Measurements from ENCODE around the gene CSTF3.

CSTF3 gene

DNA sequence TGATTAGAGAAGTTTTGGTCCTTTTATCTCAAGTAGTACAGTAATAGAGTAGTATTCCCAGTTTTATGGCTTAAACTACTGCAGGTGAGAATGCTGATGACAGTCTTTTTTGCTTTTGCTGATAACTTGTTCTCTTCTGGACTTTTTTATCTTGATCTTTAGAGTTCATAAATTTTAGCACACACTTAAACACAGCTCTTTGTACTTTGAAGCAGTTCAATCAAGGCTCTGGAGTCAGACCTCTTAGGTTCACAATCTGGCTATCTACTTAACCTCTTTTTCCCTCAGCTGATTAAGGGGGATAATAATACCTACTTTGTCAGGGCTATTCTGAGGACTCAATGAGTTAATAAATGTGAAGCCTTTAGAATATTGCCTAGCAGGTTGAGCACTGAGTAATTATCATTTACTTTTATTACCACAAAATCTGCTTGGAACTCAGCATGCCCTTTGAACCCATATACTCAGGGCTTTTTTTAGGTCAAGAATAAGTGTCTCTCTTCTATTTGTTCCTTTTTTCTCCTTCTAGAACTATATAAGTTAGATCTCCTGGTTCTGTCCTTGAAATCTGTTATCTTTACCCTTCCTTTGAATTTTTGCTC, 51.9 kb downstream of the CSTF3 start:
- DNase-seq (ENCODE audit: extremely low spot score), result no peak
- ChIA-PET POLR2A (no interaction called here), CTCF (interaction anchor here (0.8 to 2.1 kb wide), 5 partner anchors 13 to 154 kb away, joined by 3 to 6 read pairs (median 3); no protein-coding TSS in a partner anchor)
- TF ChIP-seq CTCF (IDR thresholded peaks at IDR 0.05; ENCODE audit: control extremely low read depth, extremely low read depth, low read depth, missing control alignments), result no peak

- ChIA-PET POLR2A (no interaction called here), CTCF (interaction anchor here (1.1 kb wide), 1 partner anchor 38 kb away, joined by 3 read pairs; no protein-coding TSS in a partner anchor)
- no peak for DNase-seq (ENCODE audit: extremely low spot score)
- TF ChIP-seq CTCF (IDR thresholded peaks at IDR 0.05; ENCODE audit: control extremely low read depth, extremely low read depth, low read depth, missing control alignments), result no peak
These were observed 57.4 kb downstream of the CSTF3 start for GRCh38 chr11:33103836-33104235.

DNA sequence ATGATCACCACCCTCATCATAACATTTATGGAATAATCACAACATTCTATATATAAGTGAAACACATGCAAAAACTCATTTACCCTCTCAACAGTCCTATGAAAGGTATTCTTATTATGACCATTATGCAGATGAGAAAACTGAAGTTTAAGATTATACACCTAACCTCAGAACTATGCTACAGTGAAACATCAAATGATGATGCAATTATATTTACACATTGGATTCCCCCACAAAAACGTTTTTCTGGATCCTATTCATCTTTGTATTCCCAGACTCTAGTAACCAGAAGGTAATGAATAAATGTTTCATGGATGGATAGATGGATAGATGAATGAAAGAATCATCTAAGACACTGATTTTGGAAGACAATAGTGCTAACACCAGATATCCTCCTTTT, 67.1 kb downstream of the CSTF3 start:
- TF ChIP-seq CTCF (IDR thresholded peaks at IDR 0.05; ENCODE audit: control extremely low read depth, extremely low read depth, low read depth, missing control alignments), result no peak
- ChIA-PET POLR2A (no interaction called here), CTCF (interaction anchor here (0.9 kb wide), 1 partner anchor 14 kb away, joined by 3 read pairs; no protein-coding TSS in a partner anchor)
- DNase-seq (ENCODE audit: extremely low spot score), result no peak

GRCh38 chr11:33089776-33090175, 71.5 kb downstream of the CSTF3 start:
- ChIA-PET POLR2A (no interaction called here), CTCF (interaction anchor here (1.0 to 2.1 kb wide), 3 partner anchors 12 to 243 kb away, joined by 3 to 10 read pairs (median 5); no protein-coding TSS in a partner anchor)
- TF ChIP-seq CTCF (IDR thresholded peaks at IDR 0.05; ENCODE audit: control extremely low read depth, extremely low read depth, low read depth, missing control alignments), result no peak
- DNase-seq (ENCODE audit: extremely low spot score), result no peak

- DNase-seq (ENCODE audit: extremely low spot score), result no peak
- ChIA-PET POLR2A (no interaction called here), CTCF (interaction anchor here (1.3 to 4.3 kb wide), 3 partner anchors 21 to 277 kb away, joined by 3 to 21 read pairs (median 3); no protein-coding TSS in a partner anchor)
- no peak for TF ChIP-seq CTCF (IDR thresholded peaks at IDR 0.05; ENCODE audit: control extremely low read depth, extremely low read depth, low read depth, missing control alignments)
These were observed 75.3 kb downstream of the CSTF3 start for GRCh38 chr11:33086017-33086416.

DNA sequence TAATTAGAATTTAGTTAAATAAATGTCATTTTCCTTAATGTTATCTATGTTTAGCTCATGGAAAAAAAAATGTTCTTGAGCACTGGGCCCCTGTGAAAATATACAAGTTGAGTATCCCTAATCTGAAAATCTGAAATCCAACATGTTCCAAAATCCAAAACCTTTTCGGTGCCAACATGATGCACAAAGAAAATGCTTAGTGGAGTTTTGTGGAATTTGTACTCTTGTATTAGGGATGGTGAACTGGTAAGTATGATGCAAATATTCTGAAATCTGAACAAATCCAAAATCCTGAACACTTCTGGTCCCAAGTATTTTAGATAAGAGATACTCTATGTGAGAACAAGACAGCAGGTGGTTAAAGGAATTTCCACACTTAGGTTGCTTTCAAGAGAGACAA, 77.4 kb downstream of the CSTF3 start:
- POLR2A ChIA-PET, result no interaction called here
- CTCF ChIA-PET, result interaction anchor here (1.5 kb wide), 1 partner anchor 20 kb away, joined by 4 read pairs; no protein-coding TSS in a partner anchor
- no peak for TF ChIP-seq CTCF (IDR thresholded peaks at IDR 0.05; ENCODE audit: control extremely low read depth, extremely low read depth, low read depth, missing control alignments)
- no peak for DNase-seq (ENCODE audit: extremely low spot score)

Measured in GM10248 (cell line).